GM10847 (cell line): ENCODE results near the gene TM9SF1.

Experiments
- POLR2A ChIP-seq: IDR thresholded peaks from 2 replicates; pipeline ENCODE4 v1.6.1; 2011; ENCODE audit not compliant: insufficient read length; ENCODE audit errors: extremely low read depth

TM9SF1 gene

DNA sequence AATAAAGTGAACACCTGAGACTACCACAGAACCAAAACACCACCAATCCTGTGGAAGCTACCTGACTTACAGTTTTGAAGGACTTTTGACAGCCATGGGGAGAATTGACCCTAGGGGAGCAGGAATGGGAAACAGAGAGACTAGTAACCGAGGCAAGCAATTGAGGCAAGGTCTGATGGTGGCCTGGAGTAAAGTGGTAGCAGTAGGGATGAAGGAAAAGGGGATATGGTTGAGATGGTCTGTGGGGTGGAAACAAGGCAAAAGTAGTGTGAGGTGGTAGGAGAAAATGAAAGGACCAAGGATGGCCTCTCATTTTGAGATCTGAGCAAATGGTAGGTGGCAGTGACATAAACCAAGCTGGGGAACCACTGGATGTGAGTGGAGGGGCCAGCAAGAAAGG, 38.4 kb downstream of the TM9SF1 start:
- TF ChIP-seq POLR2A, result no peak

DNA sequence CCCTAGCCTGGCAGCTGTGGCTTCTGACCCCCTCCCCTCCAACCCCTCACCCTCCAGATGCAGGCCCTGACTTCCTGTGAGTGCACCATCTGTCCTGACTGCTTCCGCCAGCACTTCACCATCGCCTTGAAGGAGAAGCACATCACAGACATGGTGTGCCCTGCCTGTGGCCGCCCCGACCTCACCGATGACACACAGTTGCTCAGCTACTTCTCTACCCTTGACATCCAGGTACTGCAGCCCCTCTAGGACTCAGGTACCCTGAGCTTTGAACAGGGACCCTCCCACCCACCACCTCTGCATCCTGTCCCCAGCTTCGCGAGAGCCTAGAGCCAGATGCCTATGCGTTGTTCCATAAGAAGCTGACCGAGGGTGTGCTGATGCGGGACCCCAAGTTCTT, 40.1 kb downstream of the TM9SF1 start:
- no peak for TF ChIP-seq POLR2A

DNA sequence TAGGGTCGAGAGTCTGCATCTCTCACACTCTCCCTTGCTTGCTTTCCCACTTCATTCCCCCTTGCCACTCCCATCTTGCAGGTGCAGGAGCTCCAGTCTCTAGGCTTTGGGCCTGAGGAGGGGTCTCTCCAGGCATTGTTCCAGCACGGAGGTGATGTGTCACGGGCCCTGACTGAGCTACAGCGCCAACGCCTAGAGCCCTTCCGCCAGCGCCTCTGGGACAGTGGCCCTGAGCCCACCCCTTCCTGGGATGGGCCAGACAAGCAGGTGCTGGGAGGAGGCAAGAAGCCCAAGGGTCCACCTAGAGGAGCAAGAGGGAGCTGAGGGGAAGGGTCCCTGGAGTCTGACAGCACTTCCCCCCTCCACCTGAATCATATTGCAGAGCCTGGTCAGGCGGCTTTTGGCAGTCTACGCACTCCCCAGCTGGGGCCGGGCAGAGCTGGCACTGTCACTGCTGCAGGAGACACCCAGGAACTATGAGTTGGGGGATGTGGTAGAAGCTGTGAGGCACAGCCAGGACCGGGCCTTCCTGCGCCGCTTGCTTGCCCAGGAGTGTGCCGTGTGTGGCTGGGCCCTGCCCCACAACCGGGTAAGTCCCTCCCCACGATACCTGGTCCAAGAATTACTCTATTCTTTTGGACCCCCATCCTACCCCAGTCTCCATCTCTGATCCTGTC, 43.7 kb downstream of the TM9SF1 start:
- no peak for TF ChIP-seq POLR2A

- no peak for TF ChIP-seq POLR2A
Observed at GRCh38 chr14:24150993-24151392, 44.2 kb downstream of the TM9SF1 start.

DNA sequence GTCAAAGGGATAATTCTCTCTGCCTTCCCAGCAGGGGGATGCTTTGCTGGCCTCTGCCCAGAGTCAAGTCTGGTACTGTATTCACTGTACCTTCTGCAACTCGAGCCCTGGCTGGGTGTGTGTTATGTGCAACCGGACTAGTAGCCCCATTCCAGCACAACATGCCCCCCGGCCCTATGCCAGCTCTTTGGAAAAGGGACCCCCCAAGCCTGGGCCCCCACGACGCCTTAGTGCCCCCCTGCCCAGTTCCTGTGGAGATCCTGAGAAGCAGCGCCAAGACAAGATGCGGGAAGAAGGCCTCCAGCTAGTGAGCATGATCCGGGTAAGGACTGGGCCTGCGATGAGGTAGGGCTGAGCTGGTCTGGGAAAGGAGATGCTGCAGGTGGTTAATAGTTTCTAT, 44.7 kb downstream of the TM9SF1 start:
- no peak for TF ChIP-seq POLR2A

GRCh38 chr14:24150061-24150460, 45.2 kb downstream of the TM9SF1 start:
- TF ChIP-seq POLR2A, result no peak

DNA sequence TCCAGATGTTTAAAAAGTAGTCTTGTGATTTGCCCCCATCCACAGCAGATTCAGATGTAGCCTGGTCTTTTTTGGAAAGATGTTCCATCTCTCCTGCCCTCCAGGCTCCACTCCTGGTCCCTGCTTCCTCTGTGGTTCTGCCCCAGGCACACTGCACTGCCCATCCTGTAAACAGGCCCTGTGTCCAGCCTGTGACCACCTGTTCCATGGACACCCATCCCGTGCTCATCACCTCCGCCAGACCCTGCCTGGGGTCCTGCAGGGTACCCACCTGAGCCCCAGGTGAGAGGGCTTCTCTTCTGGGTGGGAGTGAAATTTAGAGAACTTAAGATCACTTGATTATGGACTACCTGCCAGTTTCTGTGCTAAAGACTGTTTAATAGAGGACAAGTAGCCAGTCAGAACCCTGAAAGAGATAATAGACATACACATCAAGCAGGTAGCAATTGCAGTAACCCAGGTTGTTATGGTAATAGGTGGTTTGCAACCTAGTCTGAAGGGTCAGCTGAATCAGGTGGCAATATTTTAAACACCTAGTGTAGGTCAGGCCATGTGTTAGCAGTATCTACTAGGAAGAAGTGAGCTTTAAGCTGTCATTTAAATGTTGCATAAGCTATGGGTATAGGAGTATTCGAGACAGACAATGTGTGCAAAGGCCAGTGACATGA, 45.8 kb downstream of the TM9SF1 start:
- TF ChIP-seq POLR2A, result no peak

- TF ChIP-seq POLR2A, result no peak
Observed at GRCh38 chr14:24147761-24148428, 47.3 kb downstream of the TM9SF1 start.

GRCh38 chr14:24146978-24147760, 48.1 kb downstream of the TM9SF1 start, which contains the start of gene RNF31:
Gene RNF31, plus strand, starts transcription at chr14:24147498. Its CDS starts 201 bp downstream, at chr14:24147699.
- TF ChIP-seq POLR2A, result peak; percentile 47

GRCh38 chr14:24146453-24146977, 48.7 kb downstream of the TM9SF1 start, which contains the start of gene PSME2:
Gene PSME2, minus strand, starts transcription at chr14:24146610. Its CDS starts 29 bp downstream, at chr14:24146581.
- peak; percentile 44 for TF ChIP-seq POLR2A

GRCh38 chr14:24145690-24146452, 49.4 kb downstream of the TM9SF1 start:
- TF ChIP-seq POLR2A, result no peak

- TF ChIP-seq POLR2A, result no peak
Observed at GRCh38 chr14:24145219-24145618, 50.0 kb downstream of the TM9SF1 start.

GRCh38 chr14:24144451-24144850, 50.8 kb downstream of the TM9SF1 start:
- TF ChIP-seq POLR2A, result no peak

GRCh38 chr14:24143511-24143910, 51.7 kb downstream of the TM9SF1 start:
- TF ChIP-seq POLR2A, result no peak

DNA sequence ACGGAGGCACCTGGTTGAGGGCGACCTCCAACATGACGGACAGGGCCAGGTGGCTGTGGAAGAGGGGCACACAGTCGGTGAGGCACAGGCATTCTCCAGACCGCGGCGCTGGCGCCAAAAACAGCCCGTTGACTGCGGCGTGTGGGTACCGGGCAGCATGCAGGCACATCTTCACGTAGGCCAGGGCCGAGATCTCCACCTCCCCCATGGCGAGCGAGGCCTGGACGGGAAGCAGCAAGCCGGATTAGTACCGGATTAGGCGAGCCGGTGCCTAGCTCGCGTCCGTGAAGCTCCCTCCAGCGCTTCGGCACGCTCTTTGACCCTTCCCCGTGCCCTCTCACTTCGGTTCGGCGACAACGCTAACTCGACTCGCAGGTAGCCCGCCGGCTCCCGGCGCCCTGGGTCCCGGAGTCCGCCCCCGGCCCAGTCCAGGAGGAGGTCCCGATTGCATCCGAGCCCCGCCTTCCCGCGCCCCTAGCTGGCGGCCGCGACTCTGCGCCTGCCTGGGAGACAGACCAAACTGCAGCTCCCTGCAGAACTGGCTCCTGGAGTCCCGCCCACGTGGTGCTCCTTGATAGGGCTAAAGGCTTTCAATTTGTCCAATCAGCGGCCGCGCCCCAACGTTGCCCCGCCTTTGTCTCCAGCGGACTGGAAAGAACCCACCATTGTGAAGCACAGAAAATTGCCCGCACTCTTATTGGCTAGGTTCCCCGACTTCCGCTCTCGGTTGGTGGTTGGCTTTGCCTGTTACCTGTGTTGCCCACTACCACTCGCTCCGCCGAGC, 54.0 kb downstream of the TM9SF1 start, which contains the start of gene EMC9:
TSS of gene EMC9 (minus strand) at position 495 of the 784 bp plus-strand sequence. CDS start at position 208, 287 bp downstream.
- peak; percentile 92 for TF ChIP-seq POLR2A
